GM12873 (cell line): Measurements from ENCODE around the gene SNAI1.

ENCODE experiments used
- TF ChIP-seq, protein P1 (sequence below): IDR thresholded peaks from 2 replicates; pipeline ENCODE4 v1.5.1; 2012; ENCODE audit warnings: low read depth, mild to moderate bottlenecking, moderate library complexity, low read length, control low read depth; ENCODE audit not compliant: insufficient read depth; ENCODE audit errors: missing control alignments

The SNAI1 gene

DNA sequence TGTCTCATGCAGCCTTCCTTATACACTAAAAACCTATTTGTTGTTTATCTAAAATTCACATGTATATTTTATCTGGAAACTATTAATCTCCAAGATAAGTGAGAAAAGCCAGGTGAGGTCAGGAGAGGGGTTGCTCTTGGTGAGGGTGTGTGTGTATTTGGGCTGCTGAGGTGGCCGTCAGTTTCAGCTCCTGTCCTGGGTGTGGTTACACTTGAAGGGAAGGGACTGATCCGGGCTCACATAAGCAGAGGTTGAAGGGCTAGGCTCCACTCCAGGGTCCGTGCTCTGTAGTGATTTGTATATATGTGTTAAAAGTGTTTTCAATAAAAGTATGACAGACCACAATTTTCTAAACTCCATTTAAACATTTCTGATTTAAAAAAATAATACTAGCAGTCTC, 13.5 kb upstream of the SNAI1 start:
- TF ChIP-seq, protein P1, sequence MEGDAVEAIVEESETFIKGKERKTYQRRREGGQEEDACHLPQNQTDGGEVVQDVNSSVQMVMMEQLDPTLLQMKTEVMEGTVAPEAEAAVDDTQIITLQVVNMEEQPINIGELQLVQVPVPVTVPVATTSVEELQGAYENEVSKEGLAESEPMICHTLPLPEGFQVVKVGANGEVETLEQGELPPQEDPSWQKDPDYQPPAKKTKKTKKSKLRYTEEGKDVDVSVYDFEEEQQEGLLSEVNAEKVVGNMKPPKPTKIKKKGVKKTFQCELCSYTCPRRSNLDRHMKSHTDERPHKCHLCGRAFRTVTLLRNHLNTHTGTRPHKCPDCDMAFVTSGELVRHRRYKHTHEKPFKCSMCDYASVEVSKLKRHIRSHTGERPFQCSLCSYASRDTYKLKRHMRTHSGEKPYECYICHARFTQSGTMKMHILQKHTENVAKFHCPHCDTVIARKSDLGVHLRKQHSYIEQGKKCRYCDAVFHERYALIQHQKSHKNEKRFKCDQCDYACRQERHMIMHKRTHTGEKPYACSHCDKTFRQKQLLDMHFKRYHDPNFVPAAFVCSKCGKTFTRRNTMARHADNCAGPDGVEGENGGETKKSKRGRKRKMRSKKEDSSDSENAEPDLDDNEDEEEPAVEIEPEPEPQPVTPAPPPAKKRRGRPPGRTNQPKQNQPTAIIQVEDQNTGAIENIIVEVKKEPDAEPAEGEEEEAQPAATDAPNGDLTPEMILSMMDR, result no peak

DNA sequence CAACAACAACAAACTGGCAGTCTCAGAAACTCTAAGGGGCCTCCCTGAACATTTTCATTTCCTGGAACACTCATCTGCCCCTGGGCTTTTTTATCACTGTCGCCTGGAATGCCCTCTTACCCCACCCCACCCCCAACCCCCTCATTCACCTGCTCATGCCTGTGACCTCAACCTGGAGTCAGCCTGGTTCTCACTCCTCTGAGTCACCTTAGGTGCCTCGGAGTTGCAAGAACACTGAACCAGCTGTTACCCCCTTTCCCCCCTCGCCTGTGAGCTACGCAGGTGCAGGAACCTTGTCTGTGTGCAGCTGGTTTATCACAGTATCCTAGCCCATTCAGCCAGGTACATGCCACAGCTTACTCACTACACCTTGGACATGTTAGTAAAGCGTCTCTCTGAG, 12.8 kb upstream of the SNAI1 start:
- TF ChIP-seq, protein P1, result no peak

DNA sequence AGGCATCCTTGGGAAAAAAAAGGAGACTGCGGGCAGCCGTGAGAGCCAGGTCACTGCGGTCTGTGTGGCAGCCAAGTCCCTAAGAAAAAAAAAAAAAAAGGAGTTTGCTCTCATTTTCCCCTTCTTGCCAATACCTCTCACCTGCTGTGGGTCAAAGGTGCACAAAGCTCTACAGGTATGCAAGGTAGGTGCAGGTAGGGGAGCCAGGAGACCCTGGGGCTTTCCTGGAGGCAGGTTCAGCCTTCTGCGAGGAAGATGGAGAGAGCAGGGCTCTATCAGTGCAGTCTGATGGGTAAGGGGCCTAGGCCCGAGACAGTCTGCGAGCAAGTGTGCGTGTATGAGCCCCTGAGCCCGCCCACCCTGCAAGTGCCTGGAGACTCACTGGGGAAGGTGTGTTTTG, 12.3 kb upstream of the SNAI1 start:
- TF ChIP-seq, protein P1, result no peak

DNA sequence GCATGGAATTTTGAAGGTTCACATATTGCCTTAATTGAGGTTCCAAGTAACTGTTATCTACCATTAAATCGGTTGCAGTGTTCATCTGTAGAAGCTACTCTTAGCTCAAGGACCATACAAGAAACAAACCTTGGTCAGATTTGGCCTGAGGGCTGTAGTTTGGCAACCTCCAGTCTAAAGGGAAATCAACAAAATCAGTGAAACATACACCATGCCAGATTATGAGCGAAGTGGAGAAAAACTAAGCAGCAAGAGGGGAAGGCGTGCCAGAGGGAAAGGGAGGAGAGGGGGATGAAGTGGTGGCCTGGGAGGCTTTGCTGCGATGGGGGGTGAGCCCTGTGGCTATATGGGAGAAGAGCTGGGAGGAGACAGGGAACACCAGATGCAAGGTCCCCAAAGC, 8.8 kb upstream of the SNAI1 start:
- TF ChIP-seq, protein P1, result no peak

DNA sequence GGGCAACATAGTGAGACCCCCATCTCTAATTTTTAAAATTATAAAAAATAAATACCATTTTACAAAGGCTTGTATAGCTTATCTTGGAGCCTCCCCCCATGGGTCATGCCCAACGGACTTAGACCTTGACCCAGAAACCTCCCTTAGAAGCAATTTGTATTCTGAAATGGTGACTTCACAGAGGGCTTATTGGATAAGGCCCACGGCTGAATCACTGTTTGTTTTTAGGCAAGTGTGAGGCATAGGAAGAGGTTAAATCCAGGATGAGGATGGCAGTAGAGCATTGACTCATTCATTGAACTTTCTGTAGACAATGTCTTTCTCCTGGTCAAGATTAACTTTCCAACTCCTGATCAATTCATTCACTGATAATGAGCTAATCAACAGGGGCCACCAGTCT, 6.2 kb upstream of the SNAI1 start:
- TF ChIP-seq, protein P1, result no peak

DNA sequence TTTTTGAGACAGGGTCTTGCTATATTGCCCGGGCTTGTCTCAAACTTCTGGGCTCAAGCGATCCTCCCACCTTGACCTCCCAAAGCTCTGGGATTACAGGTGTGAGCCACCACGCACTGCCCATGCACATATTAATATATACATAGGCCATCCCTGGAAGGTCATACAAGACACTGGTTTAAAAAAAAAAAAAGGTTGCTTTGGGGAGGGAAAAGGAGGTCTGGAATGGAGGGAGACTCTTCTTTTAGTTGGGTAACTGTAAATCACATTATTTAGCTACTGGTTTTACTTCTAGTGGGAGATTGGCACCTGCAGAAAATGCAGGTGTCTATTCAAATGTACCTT, 4.1 kb upstream of the SNAI1 start:
- TF ChIP-seq, protein P1, result no peak

DNA sequence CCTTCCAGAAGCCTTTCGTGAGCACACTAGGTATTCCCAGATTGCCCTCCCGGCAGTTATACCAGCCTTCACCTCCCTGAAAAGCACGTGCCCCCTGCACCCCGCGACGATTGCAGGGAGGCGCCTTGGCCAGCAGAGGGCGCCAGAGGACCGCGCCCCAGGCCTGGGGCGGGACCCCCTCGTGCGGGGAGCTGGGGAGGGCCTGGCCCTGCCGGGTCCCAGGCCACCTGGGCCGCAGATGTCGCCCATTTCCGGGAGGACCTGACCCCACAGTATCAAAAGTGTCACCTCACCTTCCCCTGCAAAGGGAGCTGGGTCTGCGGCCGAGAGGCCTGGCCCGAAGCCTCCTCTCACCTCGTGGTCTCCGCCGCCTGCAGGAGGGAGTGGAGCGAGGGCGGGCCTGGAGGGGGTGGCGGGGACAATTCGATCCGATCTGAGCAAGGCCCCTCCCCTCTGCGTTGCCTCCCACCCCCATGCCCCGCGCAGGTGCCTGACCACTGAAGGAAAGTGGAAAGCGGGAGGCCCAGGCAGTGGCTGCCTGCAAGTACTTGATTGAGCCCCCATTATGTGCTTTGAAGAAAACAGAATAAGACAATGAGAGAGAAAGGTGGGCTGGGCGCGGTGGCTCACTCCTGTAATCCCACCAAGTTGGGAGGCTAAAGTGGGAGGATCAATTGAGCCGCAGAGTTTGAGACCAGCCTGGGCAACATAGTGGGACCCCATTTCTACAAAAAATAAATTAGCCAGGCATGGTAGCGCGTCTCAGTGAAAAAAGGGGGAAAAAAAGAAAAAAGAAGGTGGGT, 3.5 kb upstream of the SNAI1 start:
- TF ChIP-seq, protein P1, result peak; percentile 99
